ENCODE results near the gene SPATA13. TPM values are rescaled to one million over a fixed set of nuclear protein-coding genes. Genes with fewer than 3 reads are reported as not detected.
A peak's percentile ranks its signal among the peaks of the same experiment; 100 is the strongest.
"Not testable (repeated sequence)": the region's sequence is repeated elsewhere in the genome, so short reads cannot be mapped to it uniquely, and the experiment has no call there.

Gene SPATA13
- total RNA-seq, 3 donors from 2014 or later (not counting 1 experiment from before 2014, with no cell fraction given), result 108 to 141 (median 141) TPM

DNA sequence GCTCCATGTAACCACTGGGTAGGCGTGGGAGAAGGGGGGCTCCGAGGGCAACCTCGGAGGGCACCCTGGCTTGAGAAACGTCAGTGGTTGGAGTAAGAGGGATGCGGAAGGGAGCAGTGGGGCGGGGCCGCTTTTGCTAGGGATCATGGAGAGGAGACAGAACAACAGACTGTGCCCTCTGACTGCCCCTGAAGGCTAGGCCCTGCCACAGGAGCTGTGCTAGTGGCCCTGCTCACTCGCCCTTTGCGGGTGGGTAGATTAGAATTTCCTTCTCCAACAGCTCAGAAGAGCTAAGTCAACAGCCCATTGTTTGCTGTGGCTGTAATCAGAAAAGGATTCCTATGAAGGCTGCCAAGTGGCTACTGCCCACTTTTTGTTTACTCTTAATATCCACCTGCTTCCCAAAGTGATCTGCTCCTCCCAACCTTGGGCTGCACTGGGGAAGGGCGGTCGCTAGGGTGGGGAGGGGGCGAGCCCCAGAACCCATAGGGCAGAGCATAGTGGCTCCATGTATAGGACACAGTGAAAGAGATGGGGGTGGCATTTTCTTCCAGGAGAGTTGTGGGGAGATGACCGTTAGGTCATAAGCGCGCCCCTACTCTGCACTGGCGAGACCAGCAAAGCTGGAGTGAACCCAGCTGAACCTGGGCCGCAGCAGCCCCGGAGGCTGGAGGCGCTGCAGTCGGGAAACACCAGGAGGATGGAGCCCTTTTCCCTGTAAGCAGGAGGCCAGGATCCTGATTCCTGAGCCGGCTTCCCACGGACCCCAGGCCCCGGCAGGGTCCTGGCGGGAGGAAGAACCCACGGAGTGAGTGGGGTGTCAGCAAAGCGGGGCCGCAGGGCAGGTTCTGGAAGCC, 146.9 kb downstream of the SPATA13 start:
- ATAC-seq (peak in 1 of 3 donors; percentile 34), DNase-seq (no peak)
- Mint-ChIP-seq H3K27ac (peak overlapping the region; percentile 33 to 56), H3K27me3 (ENCODE audit: low read depth in 2 of 2) (no peaks in the 10 kb centered on the region), H3K4me3 (no peak overlapping the region), H3K9me3 (no peaks in the 10 kb centered on the region), H3K4me1 (peaks cover 5 to 8% of the 10 kb centered on the region in 2 donors), H3K36me3 (peaks cover 13% of the 10 kb centered on the region)
- no peaks in the 10 kb centered on the region for H3K9me3 ChIP-seq (ENCODE audit: control insufficient read depth, insufficient read depth, low read length)
- 93% methylated on average over 26 of the region's 27 CpGs for WGBS (ENCODE audit: insufficient coverage)
- no peak overlapping the region for H3K4me3 ChIP-seq (ENCODE audit: low read length)
- TF ChIP-seq, protein P1, sequence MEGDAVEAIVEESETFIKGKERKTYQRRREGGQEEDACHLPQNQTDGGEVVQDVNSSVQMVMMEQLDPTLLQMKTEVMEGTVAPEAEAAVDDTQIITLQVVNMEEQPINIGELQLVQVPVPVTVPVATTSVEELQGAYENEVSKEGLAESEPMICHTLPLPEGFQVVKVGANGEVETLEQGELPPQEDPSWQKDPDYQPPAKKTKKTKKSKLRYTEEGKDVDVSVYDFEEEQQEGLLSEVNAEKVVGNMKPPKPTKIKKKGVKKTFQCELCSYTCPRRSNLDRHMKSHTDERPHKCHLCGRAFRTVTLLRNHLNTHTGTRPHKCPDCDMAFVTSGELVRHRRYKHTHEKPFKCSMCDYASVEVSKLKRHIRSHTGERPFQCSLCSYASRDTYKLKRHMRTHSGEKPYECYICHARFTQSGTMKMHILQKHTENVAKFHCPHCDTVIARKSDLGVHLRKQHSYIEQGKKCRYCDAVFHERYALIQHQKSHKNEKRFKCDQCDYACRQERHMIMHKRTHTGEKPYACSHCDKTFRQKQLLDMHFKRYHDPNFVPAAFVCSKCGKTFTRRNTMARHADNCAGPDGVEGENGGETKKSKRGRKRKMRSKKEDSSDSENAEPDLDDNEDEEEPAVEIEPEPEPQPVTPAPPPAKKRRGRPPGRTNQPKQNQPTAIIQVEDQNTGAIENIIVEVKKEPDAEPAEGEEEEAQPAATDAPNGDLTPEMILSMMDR (IDR thresholded peaks at IDR 0.05), result no peak
- peaks cover 42% of the 10 kb centered on the region for H3K36me3 ChIP-seq (ENCODE audit: control insufficient read depth, insufficient read depth, low read length)
- H3K4me1 ChIP-seq (ENCODE audit: control insufficient read depth, insufficient read depth, low read length), result no peaks in the 10 kb centered on the region
- H3K27ac ChIP-seq (ENCODE audit: low read length), result no peak overlapping the region
- intact Hi-C loops (cut with micrococcal nuclease), result no loop called here
- H3K27me3 ChIP-seq (ENCODE audit: control insufficient read depth, insufficient read depth, low read length), result no peaks in the 10 kb centered on the region

DNA sequence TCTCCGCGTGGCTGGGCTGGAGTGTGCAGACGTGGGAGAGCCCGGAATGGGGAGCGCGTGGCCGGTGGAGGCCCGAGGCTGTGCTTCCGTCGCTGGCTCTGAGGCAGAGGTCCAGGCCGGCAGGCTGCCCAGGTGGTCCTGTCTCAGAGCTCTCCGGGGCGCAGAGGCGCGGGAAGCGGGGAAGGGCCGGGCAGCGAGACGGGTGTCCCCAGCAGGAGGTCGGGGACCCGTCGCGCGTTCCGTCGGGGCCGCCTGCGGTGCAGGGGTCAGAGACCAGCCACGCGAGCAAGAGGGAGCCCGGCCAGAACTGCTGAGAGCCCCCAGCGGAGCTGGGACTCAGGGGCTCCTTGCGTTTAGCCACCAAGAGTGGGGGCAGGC, 147.5 kb downstream of the SPATA13 start:
- Mint-ChIP-seq H3K4me1 (peaks cover 5 to 8% of the 10 kb centered on the region in 2 donors), H3K9me3 (no peaks in the 10 kb centered on the region), H3K36me3 (peaks cover 13% of the 10 kb centered on the region), H3K4me3 (no peak overlapping the region), H3K27ac (no peak overlapping the region), H3K27me3 (ENCODE audit: low read depth in 2 of 2) (no peaks in the 10 kb centered on the region)
- TF ChIP-seq, protein P1 (IDR thresholded peaks at IDR 0.05), result no peak
- H3K27me3 ChIP-seq (ENCODE audit: control insufficient read depth, insufficient read depth, low read length), result no peaks in the 10 kb centered on the region
- H3K9me3 ChIP-seq (ENCODE audit: control insufficient read depth, insufficient read depth, low read length), result no peaks in the 10 kb centered on the region
- peak in 1 of 3 donors; percentile 23 for ATAC-seq
- H3K27ac ChIP-seq (ENCODE audit: low read length), result no peak overlapping the region
- no peaks in the 10 kb centered on the region for H3K4me1 ChIP-seq (ENCODE audit: control insufficient read depth, insufficient read depth, low read length)
- H3K4me3 ChIP-seq (ENCODE audit: low read length), result no peak overlapping the region
- WGBS (ENCODE audit: insufficient coverage), result 88% methylated on average over 33 of the region's 33 CpGs
- intact Hi-C loops (cut with micrococcal nuclease), result no loop called here
- H3K36me3 ChIP-seq (ENCODE audit: control insufficient read depth, insufficient read depth, low read length), result peaks cover 36% of the 10 kb centered on the region
- DNase-seq, result no peak

DNA sequence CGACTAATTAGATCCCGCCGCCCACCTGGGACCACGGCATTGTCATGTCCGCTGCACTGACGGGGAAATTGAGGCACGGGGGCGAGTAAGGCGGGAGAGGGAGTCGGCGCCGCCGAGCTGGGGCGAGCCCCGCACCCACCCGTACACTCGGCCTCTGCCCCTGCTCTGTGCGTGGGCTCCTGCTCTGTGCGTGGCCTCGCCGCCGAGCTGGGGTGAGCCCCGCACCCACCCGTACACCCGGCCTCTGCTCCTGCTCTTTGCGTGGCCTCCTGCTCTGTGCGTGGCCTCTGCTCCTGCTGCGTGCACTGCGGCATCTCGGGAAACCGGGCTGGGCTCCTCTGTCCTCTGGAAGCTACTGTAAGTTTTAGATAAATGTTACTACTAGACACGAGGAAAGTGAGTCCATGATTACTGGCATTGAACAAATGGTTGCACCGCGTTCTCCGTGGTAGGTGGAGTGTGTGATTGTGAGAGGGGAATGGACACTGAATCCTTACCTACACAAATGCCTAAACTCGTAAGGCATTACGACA, 148.0 kb downstream of the SPATA13 start:
- Histone ChIP-seq H3K9me3 (ENCODE audit: control insufficient read depth, insufficient read depth, low read length) (no peaks in the 10 kb centered on the region), H3K36me3 (ENCODE audit: control insufficient read depth, insufficient read depth, low read length) (peaks cover 31% of the 10 kb centered on the region), H3K4me1 (ENCODE audit: control insufficient read depth, insufficient read depth, low read length) (no peaks in the 10 kb centered on the region), H3K27ac (ENCODE audit: low read length) (no peak overlapping the region), H3K27me3 (ENCODE audit: control insufficient read depth, insufficient read depth, low read length) (no peaks in the 10 kb centered on the region), H3K4me3 (ENCODE audit: low read length) (no peak overlapping the region)
- WGBS (ENCODE audit: insufficient coverage), result 94% methylated on average over 34 of the region's 37 CpGs
- Mint-ChIP-seq H3K27me3 (ENCODE audit: low read depth in 2 of 2) (no peaks in the 10 kb centered on the region), H3K4me1 (peaks cover 5 to 8% of the 10 kb centered on the region in 2 donors), H3K27ac (no peak overlapping the region), H3K36me3 (peaks cover 13% of the 10 kb centered on the region), H3K4me3 (no peak overlapping the region), H3K9me3 (no peaks in the 10 kb centered on the region)
- peak in 1 of 3 donors; percentile 41 for ATAC-seq
- intact Hi-C loops (cut with micrococcal nuclease), result no loop called here
- no peak for DNase-seq
- TF ChIP-seq, protein P1 (IDR thresholded peaks at IDR 0.05), result no peak

DNA sequence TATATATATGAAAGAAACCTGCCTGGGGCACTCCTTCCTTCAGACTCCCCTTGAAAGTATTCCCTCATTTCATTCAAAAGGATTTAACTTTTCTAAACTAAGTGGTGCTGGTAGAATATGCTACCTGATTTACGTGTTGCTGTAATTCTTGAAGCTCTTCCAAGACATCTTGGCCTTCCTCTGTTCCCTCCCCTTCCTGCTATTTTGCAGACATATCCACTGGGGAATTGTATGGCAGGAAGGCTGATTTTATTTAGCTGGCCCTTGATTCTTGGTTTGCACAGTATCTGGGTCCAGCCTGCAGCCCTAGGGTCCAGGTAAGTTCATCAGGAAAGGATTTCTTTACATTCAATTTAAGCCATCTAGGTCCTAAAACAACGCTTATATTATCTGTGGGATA, 148.8 kb downstream of the SPATA13 start, which contains the start of gene C1QTNF9:
Gene C1QTNF9, plus strand, starts transcription at position 281 of the 400 bp plus-strand sequence. CDS start 6,424 bp downstream, outside the sequence.
- peaks cover 13% of the 10 kb centered on the region for H3K36me3 Mint-ChIP-seq
- H3K27ac ChIP-seq (ENCODE audit: low read length); H3K27ac Mint-ChIP-seq; H3K9me3 ChIP-seq (ENCODE audit: control insufficient read depth, insufficient read depth, low read length); H3K9me3 Mint-ChIP-seq; ATAC-seq; H3K4me3 Mint-ChIP-seq; H3K27me3 ChIP-seq (ENCODE audit: control insufficient read depth, insufficient read depth, low read length); intact Hi-C loops (cut with micrococcal nuclease); DNase-seq; H3K4me1 ChIP-seq (ENCODE audit: control insufficient read depth, insufficient read depth, low read length); H3K27me3 Mint-ChIP-seq (ENCODE audit: low read depth in 2 of 2); H3K4me1 Mint-ChIP-seq; H3K4me3 ChIP-seq (ENCODE audit: low read length): not testable (repeated sequence)
- H3K36me3 ChIP-seq (ENCODE audit: control insufficient read depth, insufficient read depth, low read length), result peaks cover 24% of the 10 kb centered on the region
- WGBS (ENCODE audit: insufficient coverage), result 100% methylated on average over 1 of the region's 2 CpGs

Measured in natural killer cell (primary cell).